Inflammatory macrophage treated with lipopolysaccharide for 1 hour (primary cell): ENCODE results near the gene MECR.

Experiments
- DNase-seq, 2 donors: peaks; one replicate each; pipeline ENCODE4 v3.0.0-alpha.2; 2020 to 2022

Gene MECR, protein sequence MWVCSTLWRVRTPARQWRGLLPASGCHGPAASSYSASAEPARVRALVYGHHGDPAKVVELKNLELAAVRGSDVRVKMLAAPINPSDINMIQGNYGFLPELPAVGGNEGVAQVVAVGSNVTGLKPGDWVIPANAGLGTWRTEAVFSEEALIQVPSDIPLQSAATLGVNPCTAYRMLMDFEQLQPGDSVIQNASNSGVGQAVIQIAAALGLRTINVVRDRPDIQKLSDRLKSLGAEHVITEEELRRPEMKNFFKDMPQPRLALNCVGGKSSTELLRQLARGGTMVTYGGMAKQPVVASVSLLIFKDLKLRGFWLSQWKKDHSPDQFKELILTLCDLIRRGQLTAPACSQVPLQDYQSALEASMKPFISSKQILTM

DNA sequence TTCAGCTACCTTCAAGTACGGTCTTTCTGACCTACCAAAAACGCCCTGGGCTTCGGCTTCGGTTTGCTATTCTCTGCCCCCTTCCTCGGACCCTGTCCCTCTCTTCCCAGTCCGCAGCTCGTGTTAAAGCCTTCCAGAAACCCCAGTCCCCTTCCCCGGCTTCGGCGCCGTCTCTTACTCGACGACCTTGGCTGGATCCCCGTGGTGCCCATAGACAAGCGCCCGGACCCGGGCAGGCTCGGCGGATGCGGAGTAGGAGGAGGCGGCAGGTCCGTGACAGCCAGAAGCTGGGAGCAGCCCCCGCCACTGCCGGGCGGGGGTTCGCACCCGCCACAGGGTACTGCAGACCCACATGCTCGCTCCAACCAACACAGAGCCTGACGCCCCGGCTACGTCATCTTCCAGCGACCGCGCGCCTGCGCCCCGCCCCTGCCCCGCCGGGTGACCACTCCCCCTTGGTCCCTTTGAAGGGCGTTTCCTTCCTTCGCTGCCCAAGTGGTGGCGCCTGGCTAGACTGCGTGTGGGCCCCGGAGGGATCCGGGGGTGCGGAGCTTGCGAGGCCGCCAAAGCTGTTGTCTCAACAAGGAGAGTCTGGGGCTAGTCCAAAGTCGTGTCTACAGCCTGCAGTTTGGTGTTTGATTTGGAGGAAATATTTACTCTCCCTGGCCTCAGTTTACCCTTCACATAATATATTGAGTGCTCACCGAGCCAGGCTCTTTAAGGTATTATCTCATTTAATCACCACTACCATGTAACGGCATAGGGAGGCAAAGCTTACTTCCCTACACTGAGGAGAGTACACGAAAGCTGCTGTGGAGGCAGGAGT is at the start of gene MECR:
MECR (minus strand) TSS at position 382 of the 826 bp plus-strand sequence; CDS start at position 354, 28 bp downstream.
- DNase-seq: peak; percentile 91 to 98

DNA sequence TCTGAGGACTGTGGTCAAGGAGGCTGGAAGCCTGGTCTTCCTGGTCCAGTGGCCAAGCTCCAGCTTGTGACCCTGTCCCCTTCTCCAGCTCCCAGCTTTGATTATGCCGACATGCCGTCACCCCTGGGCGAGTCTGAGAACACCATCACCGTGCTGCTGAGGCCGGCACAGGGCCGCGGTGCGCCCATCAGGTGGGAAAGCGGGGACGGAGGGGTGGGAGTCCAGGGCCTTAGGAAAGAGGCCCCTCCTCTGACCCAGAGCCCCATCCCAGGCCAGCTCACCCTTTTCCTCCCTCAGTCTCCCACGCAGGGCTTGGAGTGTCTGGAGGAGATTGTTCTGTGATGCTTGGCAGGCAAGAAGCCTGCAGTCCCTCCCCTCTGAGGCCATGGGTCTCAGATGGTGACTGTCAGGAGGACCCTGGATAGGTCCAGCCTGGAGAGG is 49.2 kb upstream of the MECR start:
- no peak for DNase-seq

DNA sequence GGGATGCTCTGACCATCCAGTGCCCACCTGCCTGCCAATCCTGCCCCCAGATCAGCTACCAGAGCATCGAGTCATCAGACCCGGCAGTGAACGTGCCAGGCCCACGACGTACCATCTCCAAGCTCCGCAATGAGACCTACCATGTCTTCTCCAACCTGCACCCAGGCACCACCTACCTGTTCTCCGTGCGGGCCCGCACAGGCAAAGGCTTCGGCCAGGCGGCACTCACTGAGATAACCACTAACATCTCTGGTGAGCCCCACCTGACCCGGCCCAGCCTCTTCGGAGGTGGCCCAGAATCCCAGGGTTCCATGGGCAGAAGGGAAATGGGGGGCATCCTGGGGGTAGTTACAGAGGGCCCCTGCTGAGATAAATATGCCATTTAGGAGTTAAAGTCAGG is 48.7 kb upstream of the MECR start:
- DNase-seq: no peak

DNA sequence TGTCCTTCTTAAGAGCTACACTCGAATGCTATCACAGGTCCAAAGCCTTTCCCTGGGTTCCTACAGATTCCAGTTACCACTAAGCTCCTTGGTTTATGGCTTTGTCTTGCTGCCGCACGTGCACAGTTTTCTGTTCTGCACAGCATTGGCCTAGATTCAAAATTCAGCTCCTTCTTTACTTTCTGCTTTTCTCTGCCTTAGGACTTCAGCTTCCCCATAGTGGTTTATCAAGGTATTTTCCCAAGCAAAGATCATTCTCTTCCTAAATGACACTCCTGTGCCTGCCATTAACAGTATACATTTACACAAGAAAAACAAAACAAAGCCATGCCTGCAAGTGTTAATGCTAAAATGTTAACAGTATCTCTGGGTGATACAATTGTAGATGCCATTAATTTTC is 47.4 kb upstream of the MECR start:
- no peak for DNase-seq

DNA sequence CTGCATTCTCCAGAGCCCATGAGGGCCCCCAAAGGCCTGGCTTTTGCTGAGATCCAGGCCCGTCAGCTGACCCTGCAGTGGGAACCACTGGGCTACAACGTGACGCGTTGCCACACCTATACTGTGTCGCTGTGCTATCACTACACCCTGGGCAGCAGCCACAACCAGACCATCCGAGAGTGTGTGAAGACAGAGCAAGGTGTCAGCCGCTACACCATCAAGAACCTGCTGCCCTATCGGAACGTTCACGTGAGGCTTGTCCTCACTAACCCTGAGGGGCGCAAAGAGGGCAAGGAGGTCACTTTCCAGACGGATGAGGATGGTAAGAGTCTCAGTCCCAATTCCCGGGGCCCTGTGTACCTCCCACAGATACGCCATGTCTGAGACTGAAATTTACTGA is 44.7 kb upstream of the MECR start:
- DNase-seq: no peak

DNA sequence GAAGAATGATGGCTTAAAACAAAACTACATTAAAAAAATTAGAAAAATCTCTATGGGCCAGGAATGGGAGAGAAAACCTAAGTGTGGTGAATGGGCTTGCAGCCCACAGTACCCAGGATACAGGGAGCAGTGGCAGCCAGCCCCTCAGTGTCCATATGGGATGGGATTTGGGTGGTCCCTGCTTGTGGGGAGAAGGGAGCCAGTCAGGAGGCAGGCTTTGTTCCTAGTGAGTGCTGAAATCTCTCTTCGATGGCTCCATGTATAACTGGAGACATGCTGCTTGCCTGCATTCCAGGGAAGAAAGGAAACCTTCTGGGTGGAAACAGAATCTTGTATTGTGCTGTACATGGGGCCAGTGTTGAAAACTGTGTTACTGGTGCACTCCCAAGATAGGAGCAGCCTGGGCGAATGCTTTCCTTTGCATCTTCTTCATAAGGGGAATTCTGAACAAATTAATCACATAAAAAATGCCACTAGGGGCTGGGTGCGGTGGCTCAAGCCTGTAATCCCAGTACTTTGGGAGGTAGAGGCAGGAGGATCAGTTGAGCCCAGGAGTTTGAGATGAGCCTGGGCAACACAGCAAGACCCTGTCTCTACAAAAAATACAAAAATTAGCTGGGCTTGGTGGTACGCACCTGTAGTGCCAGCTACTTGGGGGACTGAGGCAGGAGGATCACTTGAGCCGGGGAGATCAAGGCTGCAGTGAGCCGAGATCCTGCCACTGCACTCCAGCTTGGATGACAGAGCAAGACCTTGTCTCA is 41.6 kb upstream of the MECR start:
- DNase-seq: no peak

DNA sequence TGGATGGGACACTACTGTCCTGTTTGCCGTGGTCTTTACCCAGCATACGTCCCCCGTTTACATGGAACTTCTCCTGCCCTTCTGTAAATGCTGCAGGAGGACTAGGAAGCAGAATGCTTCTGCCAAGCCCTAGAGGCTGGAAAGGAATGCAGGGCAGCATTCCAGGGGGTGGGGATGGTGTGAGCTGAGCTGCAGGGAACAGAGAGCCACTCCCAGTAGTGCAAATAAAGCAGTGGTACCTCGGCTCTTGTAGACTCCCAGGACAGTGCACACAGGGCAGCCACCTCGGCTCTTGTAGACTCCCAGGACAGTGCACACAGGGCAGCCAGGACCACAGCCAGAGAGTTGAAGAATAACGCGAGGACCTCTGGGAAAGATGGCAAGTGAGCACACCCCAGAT is 41.0 kb upstream of the MECR start:
- DNase-seq: no peak

DNA sequence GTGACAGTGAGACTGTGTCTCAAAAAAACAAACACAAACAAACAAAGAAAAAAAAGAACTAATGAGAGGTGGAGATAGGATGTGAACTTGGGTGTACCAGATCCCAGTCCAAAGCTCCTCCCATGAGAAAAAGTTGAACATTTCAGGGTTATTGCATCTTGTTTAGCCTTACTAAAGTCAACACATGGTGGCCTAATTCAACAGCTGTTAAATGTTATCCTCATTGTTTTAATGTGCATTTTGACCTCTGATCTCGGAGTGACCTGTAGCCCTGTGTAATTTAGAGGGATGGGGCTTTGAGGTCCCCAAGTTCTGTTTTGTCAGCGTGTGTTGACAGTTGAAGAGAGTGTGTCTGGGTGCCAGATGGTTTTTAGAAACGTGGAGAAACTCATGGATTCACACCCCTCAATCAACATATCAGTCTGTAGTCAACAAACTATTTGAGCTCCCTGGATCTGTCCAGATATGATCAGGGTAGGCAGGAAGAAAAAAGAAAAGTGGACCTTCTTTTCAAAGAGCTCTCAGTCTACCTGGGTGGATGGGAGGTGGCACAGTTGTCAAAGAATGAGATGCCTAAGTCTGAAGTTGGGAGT is 40.3 kb upstream of the MECR start:
- no peak for DNase-seq

DNA sequence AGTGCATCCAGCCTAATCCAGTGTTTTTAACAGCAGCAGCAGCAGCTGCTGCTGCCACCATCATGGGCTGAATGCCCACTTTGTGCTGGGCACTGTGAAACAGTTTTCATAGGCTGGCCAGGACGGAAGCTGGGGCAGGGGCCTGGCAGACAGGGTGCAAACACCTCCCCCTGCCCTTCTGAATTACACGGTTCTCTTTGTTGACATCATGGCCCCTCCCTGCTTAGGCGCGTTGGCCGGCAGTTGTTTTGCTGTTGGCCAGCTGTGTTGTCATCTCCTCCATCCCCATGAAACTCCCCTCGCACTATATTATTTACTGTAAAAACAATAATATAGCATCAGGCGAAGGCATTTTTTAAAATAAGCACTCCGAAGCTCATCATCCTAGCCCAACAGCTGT is 38.6 kb upstream of the MECR start:
- DNase-seq: no peak

DNA sequence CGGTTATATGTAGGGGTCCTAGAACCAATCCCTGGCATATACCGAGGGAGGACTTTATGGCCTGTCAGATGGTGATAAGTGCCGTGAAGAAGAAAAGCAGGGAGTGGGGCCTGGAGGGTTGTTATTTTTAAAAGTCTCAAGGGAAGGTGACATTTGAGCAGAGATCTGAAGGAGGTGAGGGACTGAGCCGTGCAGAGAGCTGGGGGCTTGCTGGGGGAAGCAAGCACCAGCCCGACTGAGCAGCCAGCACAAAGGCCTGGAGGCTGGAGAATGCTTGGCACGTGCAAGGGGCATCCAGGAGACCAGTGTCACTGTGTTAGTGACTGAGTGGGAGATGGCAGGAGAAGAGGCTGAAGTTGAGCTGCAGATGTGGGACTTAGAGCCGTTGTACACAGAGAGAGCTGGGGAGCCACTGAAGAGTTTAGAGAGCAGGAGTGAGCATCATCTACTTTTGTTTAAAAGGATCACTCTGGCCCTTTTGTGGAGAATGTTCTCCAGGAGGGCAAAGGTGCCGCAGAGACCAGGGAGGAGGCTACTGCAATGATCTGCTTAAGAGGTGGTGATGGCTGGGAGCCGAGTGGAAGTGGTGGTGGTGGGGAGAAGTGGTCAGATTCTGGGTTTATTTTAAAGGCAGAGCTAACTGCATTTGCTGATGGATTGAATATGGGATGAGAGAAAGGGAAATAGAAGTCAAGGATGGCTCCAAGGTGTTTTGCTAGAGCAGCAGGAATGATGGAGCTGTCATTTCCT is 36.8 kb upstream of the MECR start:
- no peak for DNase-seq

DNA sequence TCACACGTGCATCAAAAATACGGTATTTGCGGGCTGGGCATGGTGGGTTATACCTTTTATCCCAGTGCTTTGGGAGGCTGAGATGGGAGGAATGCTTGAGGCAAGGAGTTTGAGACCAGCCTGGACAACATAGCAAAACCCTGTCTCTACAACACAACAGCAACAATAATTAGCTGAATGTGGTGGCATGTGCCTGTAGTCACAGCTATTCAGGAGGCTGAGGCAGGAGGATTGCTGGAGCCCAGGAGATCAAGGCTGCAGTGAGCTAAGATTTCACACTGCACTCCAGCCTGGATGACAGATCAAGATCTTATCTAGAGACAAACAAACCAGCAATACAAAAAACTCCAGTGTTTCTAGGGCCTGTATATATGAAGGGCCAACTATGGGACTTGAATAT is 36.2 kb upstream of the MECR start:
- DNase-seq: no peak

DNA sequence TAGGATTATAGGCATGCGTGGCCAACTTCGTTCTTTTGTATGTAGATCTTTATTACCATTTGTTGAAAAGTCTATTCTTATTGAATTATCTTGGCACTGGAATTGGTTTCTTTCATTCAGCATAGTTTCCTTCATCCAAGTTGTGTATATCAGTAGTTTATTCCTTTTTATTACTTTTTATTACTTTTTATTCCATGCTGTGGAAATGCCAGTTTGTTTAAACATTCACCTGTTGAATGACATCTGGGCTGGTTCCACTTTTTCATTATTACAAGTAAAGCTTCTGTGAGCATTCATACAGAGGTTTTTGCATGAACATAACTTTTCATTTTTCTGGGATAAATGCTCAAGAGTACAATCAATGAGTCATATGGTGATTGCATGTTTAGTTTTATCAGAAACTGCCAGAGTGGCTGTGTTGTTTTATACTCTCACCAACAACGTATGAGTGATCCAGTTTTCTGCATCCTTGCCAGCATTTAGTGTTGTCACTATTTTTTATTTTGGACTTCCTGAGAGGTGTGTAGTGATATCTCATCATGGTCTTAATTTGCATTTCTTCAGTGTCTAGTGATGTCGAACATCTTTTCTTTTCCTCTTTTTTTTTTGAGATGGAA is 34.1 kb upstream of the MECR start:
- no peak for DNase-seq

DNA sequence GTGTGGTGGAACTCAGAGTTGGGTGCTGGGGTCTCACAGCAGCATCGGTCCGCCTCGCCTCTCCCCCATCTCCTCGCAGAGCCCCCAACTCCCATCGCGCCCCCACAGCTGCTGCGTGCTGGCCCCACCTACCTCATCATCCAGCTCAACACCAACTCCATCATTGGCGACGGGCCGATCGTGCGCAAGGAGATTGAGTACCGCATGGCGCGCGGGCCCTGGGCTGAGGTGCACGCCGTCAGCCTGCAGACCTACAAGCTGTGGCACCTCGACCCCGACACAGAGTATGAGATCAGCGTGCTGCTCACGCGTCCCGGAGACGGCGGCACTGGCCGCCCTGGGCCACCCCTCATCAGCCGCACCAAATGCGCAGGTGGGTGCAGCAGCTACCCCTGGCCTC is 29.8 kb upstream of the MECR start:
- DNase-seq: no peak

DNA sequence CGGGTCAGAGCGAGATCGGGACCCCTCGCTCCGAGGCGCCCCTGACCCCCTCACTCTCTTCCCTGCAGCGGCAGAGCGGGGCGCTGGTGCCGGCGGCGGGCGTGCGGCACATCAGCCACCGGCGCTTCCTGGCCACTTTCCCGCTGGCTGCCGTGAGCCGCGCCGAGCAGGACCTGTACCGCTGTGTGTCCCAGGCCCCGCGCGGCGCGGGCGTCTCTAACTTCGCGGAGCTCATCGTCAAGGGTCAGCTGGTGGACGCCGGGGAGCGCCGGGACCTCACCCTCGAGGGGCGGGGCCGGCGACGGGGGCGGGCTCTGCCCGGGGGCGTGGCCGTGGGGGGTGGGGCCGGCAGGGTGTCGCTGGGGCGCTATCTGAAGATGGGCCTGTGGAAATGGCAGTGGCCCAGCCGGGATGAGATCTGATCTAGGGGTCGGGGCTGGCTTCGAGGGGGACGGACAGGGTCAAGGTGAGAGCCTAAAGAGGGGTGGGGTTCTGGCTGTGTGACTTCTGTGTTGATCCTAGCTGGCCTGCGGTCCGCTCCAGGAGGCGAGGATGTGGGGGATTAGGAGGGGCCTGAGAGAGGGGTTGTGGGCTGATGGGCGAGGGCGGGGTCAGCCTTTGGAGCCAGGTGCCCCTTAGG is 29.2 kb upstream of the MECR start:
- DNase-seq: peak; percentile 9 to 17

DNA sequence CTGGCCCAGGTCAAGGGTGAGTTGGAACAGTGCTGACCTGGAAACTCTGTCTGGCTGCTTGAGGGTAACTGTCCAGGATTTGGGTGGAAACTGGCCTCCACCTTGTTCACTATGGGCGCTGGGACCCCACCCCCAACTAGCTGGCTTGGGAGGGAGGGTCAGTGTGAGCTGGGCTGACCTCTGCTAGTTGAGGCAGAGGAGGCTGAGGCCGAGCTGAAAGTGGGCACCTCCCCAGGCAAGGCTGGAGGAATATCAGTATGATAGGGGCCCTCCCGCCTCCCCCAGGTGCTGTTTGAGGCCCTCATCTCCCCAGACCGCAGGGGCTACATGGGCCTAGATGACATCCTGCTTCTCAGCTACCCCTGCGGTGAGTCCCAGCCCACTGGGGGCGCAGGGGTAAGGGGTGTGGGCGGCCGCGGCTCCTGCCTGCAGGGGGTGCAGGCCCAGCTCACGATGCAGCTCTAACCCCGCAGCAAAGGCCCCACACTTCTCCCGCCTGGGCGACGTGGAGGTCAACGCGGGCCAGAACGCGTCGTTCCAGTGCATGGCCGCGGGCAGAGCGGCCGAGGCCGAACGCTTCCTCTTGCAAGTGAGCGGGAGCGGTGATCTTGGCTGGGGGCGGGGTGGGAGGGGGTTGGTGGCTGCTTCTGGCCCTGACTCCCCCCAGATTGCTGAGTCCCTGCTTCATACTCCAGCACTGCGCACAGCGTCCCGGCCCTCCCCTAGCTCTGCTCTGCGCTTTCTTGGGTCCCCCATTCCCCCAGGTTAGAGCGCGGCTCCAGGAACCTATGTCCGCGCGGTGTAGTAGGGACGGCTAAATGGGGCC is 28.5 kb upstream of the MECR start:
- DNase-seq: no peak

DNA sequence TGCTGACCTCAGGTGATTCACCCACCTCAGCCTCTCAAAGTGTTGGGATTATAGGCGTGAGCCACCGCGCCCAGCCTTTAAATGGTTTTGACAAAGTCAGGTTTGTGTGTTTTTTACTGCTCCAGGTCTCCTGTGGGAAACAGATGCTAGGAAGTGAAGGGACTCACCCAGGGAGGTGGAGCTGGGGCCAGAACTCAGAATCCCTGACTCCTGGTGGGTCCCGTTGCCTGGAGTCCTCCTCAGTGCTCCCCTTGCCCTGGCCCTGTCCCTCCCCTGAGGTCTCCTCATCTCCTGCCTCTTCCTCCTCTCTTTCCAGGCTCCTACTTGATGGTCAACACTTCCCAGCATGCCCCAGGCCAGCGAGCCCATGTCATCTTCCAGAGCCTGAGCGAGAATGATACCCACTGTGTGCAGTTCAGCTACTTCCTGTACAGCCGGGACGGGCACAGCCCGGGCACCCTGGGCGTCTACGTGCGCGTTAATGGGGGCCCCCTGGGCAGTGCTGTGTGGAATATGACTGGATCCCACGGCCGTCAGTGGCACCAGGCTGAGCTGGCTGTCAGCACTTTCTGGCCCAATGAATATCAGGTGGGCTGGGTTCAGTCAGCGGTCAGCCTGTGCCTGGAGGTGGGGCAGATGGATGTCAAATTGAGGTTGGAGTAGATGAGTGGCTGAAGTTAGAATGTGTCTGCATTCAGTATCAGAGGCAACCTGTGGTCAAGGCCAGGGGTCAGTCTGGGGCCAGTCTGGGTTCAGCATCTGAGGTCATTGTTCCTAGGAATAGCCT is 27.6 kb upstream of the MECR start:
- DNase-seq: no peak

DNA sequence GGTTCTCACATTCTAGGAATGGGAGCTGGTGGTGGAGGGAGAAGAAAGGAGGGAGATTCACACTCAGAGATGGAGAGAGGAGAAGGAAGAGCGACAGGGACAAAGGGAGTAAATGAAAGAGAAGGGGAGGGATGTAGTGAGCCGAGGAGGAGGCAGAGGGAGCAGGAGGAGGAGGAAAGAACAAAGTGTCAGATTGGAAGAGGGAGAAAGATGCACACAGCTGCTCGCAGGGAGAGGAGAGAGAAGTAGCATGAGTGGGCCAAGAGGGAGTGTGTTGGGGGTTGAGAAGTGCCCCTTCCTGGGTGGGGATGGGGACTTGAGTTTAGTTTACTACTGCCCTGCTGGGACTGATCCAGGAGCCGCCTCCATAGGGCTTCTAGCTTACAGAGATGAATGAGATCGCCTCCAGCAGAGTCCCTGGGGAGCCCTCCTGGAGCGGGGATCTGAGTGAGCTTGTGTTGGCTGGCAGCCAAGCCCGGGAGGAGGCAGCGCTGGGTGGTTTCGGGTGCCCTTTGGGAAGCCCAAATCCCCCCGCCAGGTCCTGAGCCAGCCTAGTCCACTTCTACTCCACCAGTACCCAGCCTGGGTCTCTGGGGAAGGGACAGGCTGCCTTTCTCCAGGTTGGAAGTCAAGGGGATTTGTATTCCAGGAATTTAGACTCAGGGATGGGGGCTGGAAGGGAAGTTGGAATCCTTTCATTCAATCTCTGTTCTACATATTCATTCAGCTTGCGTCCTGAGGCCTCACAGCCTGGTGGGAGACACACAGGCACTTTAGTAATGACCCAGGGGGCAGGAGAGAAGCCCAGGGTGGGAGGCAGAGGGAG is 26.5 kb upstream of the MECR start:
- no peak for DNase-seq

DNA sequence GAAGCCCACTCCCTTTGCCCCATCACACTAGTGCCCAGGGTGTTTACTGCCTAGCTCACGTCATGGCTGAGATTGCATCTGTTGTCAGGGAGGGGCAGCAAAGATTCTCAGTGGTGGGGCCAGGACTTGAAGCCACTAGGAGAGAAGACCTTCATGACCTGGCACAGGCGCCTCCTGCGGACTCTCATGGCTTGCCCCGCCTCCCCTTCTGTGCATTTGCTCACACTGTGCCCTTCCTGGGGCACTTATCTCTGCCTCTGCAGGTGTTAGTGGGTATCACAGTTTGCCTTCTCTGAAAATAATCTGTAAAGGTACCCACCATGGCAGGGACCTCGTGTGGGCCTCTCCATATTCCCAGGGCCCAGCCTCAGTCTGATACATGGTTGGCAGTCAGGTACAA is 25.7 kb upstream of the MECR start:
- DNase-seq: no peak
